Stromal cell of bone marrow (primary cell): Measurements from ENCODE around the gene BRD2.

Source experiments
- DNase-seq: peaks from one replicate; pipeline ENCODE4 v3.0.0-alpha.2; 2012; ENCODE audit warnings: low read depth

Gene BRD2

GRCh38 chr6:32993363-32993973 lies 25.1 kb downstream of the BRD2 start:
- no peak for DNase-seq

GRCh38 chr6:32995448-32995847 lies 27.1 kb downstream of the BRD2 start:
- DNase-seq = no peak

- DNase-seq = no peak
Measured at GRCh38 chr6:33000055-33000454, 31.7 kb downstream of the BRD2 start.

- no peak for DNase-seq
Measured at GRCh38 chr6:33001685-33002084, 33.3 kb downstream of the BRD2 start.

- no peak for DNase-seq
Measured at GRCh38 chr6:33004940-33005339, 36.5 kb downstream of the BRD2 start.

GRCh38 chr6:33007831-33008400 lies 39.5 kb downstream of the BRD2 start:
- no peak for DNase-seq

- DNase-seq = no peak
Measured at GRCh38 chr6:33008944-33009861, 40.8 kb downstream of the BRD2 start, which contains the start of gene HLA-DOA. TSS of gene HLA-DOA (minus strand) at chr6:33009591.

- DNase-seq = no peak
Measured at GRCh38 chr6:33010356-33010755, 42.0 kb downstream of the BRD2 start.

GRCh38 chr6:33013608-33014007 lies 45.2 kb downstream of the BRD2 start:
- no peak for DNase-seq

- peak; percentile 69 for DNase-seq
Measured at GRCh38 chr6:33014841-33015634, 46.6 kb downstream of the BRD2 start.

GRCh38 chr6:33015798-33016197 lies 47.4 kb downstream of the BRD2 start:
- no peak for DNase-seq

GRCh38 chr6:33017018-33017417 lies 48.6 kb downstream of the BRD2 start:
- DNase-seq = no peak

- no peak for DNase-seq
Measured at GRCh38 chr6:33017694-33018353, 49.4 kb downstream of the BRD2 start.

- DNase-seq = no peak
Measured at GRCh38 chr6:33018418-33018817, 50.0 kb downstream of the BRD2 start.

GRCh38 chr6:33018904-33019303 lies 50.5 kb downstream of the BRD2 start:
- DNase-seq = peak; percentile 49

GRCh38 chr6:33019372-33019771 lies 51.0 kb downstream of the BRD2 start:
- DNase-seq = no peak

- DNase-seq = no peak
Measured at GRCh38 chr6:33021917-33022316, 53.5 kb downstream of the BRD2 start.

- DNase-seq = no peak
Measured at GRCh38 chr6:33023536-33023935, 55.1 kb downstream of the BRD2 start.

GRCh38 chr6:33024521-33024920 lies 56.1 kb downstream of the BRD2 start:
- DNase-seq = no peak

GRCh38 chr6:33028220-33028849 lies 59.9 kb downstream of the BRD2 start:
- DNase-seq = no peak
